IPS-11a (cell line): Measurements from ENCODE around the gene SPDYE4.

Experiments
- H3K4me3 ChIP-seq: one replicate; pipeline ENCODE4 v1.5.1; 2013; ENCODE audit warnings: low read depth, low read length, control low read depth

The SPDYE4 gene

DNA sequence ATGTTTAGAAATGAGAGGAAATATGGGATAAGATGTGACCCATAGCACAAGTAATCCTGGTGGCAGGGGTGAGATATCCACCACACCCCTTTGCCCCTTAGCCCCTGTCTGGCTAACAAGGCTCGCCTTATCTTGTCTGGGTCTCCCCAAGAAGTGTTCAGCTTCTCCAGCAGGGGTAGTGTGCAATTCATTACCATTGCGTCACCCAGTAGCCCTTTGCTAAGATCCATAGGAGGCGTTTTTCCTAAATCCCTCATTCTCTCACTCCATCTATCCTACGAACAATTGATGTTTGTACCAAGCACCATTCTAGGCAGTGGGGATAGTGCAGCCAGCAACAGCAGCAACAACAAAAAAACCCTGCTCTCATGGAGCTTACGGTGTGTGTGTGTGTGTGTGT lies 44.5 kb downstream of the SPDYE4 start:
- no peak overlapping the region for H3K4me3 ChIP-seq

- no peak overlapping the region for H3K4me3 ChIP-seq
These were observed 45.0 kb downstream of the SPDYE4 start for GRCh38 chr17:8713315-8713714.

DNA sequence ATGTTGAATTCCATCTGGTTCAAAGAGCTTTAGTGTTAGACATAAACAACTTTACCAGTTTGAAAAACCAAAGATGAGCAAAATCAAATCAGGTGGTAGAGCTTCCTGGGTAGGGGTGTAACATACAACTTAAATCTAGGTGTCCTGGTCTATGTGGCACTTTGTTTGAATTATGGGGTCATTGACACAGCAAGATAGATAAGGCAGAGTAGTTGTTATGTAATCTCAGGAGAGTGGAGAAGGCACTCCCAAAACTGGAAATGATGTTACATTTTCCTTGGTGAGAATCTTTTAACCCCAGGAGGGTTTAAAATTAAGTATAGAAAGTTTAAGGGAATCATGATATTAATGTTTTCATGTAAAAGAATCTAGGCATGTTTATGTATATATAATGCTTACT lies 45.6 kb downstream of the SPDYE4 start:
- no peak overlapping the region for H3K4me3 ChIP-seq

DNA sequence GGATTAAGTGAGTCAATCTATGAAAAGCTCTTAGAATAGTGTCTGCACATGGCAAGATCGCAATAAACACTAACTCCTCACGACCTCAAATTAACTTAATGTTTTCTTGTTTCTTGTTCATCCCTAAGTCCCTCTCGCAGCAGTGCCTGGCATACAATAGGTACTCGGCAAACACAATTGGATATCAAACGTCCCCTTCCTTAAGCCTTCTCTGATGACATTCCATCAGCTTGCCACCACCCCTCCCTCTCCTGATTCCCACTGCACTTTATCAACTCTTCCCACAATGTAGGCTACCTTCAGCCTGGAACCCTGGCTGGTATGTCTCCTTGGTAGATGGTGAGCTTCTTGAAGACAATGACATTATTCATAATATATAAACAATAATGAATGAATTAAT lies 47.1 kb downstream of the SPDYE4 start:
- no peak overlapping the region for H3K4me3 ChIP-seq

GRCh38 chr17:8710813-8711212 lies 47.5 kb downstream of the SPDYE4 start:
- no peak overlapping the region for H3K4me3 ChIP-seq

- H3K4me3 ChIP-seq: no peak overlapping the region
These were observed 49.3 kb downstream of the SPDYE4 start for GRCh38 chr17:8709006-8709405.

- no peak overlapping the region for H3K4me3 ChIP-seq
These were observed 50.3 kb downstream of the SPDYE4 start for GRCh38 chr17:8708025-8708461.

GRCh38 chr17:8707332-8708024 lies 50.9 kb downstream of the SPDYE4 start:
- no peak overlapping the region for H3K4me3 ChIP-seq

DNA sequence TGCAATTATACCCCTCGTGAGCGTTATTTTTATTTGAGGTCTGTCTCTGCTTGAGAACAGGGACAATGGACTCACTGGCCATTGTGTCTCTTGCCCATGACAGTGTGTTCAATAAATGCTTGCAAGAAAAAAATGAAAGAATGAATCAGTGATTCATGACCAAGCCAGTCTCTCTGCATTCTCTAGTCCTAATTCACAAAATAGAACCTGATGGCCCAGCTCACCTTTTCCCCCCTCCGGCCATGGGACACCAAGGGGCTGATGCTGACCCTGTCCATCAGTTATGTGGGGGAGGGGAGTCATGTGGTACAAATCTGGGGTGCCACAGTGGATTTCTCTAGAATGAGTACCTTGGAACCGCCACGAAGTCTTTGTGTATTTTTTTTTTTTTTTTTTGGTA lies 51.9 kb downstream of the SPDYE4 start:
- no peak overlapping the region for H3K4me3 ChIP-seq

GRCh38 chr17:8705427-8705826 lies 52.9 kb downstream of the SPDYE4 start:
- no peak overlapping the region for H3K4me3 ChIP-seq

DNA sequence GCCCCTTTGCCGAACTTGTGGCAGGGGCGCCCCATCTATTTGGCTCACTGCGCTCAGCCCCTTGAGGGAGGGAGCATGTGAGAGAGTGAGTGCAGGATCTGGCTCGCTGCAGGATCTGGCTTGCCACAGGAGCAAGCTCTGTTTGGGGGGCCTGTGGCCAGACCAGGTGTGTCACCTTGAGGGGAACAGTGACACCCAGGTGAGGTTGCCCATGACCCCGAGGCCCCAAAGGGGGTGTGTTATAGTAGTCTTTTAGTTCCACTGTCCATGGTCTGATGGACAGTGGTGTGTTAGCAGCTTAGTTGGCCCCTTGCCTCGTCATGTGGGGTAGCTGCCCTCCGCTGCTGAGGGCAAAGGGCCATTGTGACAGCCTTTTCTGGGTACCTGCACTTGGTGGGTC lies 55.3 kb downstream of the SPDYE4 start:
- no peak overlapping the region for H3K4me3 ChIP-seq

DNA sequence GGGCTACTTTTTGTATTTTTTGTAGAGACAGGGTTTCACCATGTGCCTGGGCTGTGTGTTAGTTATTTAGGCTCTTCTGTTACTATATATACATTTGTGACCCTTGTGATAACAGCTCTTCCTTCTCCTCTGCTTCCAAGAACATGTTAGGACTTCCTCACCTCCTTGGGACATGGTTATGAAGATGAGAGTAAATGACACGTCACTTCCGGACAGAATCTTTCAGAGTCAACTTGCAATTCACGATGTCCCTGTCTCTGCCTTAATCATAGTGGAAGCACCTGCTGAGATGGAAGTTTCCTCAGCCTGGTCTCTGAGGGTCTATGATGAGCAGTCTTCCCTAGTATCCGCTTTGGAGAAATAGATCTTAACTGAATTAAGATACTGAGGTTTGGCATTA lies 56.6 kb downstream of the SPDYE4 start:
- no peak overlapping the region for H3K4me3 ChIP-seq

GRCh38 chr17:8701221-8701620 lies 57.1 kb downstream of the SPDYE4 start:
- H3K4me3 ChIP-seq: no peak overlapping the region
